LNCAP (cell line): ENCODE data around the gene CEP112.

ENCODE experiments used
- TF ChIP-seq, protein P1 (sequence below): fragments of 450-650 bp; IDR thresholded peaks from 2 replicates; pipeline ENCODE4 v1.5.1; 2017; ENCODE audit warnings: mild to moderate bottlenecking

CEP112 gene

GRCh38 chr17:66169839-66170238 lies 22.1 kb downstream of the CEP112 start:
- TF ChIP-seq, protein P1, sequence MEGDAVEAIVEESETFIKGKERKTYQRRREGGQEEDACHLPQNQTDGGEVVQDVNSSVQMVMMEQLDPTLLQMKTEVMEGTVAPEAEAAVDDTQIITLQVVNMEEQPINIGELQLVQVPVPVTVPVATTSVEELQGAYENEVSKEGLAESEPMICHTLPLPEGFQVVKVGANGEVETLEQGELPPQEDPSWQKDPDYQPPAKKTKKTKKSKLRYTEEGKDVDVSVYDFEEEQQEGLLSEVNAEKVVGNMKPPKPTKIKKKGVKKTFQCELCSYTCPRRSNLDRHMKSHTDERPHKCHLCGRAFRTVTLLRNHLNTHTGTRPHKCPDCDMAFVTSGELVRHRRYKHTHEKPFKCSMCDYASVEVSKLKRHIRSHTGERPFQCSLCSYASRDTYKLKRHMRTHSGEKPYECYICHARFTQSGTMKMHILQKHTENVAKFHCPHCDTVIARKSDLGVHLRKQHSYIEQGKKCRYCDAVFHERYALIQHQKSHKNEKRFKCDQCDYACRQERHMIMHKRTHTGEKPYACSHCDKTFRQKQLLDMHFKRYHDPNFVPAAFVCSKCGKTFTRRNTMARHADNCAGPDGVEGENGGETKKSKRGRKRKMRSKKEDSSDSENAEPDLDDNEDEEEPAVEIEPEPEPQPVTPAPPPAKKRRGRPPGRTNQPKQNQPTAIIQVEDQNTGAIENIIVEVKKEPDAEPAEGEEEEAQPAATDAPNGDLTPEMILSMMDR, result no peak

DNA sequence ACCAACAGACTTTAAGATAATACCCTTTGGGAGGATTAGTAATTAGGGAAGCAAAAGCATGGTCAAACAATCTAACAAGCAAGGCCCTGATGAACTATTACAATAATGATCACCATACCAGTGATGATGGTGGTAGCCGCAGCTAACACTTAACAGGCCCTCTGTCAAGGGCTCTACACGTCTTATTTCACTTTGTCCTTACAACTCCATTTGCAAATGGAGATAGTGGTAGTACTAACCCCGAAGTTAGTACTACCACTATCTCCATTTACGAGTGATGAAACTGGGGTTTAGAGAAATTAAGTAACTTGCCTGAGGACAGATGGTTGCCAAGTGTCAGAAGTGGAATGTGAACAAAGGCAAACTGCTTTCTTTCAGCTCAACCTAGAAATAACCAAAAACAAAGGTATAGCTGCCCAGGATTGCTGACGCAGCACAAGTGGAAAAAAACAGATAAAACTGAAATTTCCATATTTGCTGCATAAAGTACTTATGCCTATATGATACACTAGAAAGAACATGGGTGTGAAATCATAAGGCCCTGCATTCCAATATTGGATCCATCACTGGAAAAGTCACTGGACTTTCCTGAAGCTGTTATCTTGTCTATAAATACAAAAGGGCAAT lies 24.6 kb downstream of the CEP112 start:
- TF ChIP-seq, protein P1, result no peak

DNA sequence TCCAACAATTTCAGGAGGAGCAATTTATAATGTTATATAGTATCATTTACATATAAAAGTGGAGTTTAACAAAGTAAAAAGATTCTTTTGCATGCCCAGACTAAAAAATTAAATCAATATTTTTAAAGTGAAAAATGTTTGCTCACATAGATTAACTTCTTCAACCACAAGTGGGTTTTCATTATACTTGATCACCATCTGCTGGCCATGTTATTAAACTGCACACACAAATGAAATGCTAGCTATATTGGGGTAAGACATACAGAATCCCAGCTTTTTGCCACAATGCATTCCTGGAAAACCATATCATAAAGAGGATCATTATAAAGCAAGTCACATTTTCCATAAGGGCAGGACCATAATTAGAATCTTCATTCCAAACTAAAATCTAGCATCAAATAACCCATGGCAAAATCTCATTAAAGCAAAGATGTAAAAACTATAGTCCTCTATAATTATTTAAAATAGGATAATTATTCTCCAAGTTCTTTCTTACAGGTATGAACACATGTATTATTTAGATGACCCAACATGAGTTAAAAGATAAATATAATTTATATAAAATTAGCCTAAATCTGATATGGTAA lies 26.3 kb downstream of the CEP112 start:
- TF ChIP-seq, protein P1, result peak; percentile 84

- TF ChIP-seq, protein P1, result no peak
These were observed 39.2 kb downstream of the CEP112 start for GRCh38 chr17:66152756-66153155.

- TF ChIP-seq, protein P1, result no peak
These were observed 41.2 kb downstream of the CEP112 start for GRCh38 chr17:66150708-66151107.

DNA sequence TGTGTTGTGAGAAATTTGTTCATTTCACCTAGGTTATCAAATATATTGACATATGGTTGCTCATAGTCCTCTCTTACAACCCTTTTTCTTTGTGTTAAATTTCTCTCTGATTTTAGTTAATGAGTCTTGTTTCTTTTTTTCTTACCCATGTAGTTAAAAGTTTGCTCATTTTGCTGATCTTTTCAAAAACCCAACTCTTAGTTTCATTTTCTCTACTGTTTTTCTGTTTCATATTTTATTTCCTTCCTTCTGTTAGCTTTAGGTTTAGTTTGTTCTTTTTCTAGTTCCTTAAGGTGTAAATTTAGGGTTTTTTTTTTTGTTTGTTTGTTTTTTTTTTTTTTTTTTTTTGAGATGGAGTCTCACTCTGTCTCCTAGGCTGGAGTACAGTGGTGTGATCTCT lies 42.4 kb downstream of the CEP112 start:
- TF ChIP-seq, protein P1, result no peak

GRCh38 chr17:66146394-66146793 lies 45.5 kb downstream of the CEP112 start:
- TF ChIP-seq, protein P1, result no peak
